HepG2 (cell line): ENCODE results near the gene THSD1.

Source experiments
- BRF2 ChIP-seq: sonication (generic); formaldehyde crosslinking; IDR thresholded peaks from 2 replicates; pipeline ENCODE4 v1.8.1; 2022; ENCODE audit warnings: mild to moderate bottlenecking, missing genetic modification reagents
- CTCF ChIP-seq: sonication (generic); formaldehyde crosslinking; IDR thresholded peaks from 2 replicates; pipeline ENCODE4 v1.5.0; 2020; ENCODE audit warnings: mild to moderate bottlenecking, missing genetic modification reagents, moderate library complexity

- TF ChIP-seq CTCF (no peak), BRF2 (CRISPR knock-in tag) (no peak)
These were observed 15.2 kb upstream of the THSD1 start for GRCh38 chr13:52421216-52421615.
